GM19035 (cell line): ENCODE data around the gene GADD45G.

Source experiments
- ATAC-seq: cut with Tn5 transposase; IDR thresholded peaks from one replicate; pipeline ENCODE4 v1.9.1; 2021; ENCODE audit not compliant: unreplicated experiment

GADD45G gene

DNA sequence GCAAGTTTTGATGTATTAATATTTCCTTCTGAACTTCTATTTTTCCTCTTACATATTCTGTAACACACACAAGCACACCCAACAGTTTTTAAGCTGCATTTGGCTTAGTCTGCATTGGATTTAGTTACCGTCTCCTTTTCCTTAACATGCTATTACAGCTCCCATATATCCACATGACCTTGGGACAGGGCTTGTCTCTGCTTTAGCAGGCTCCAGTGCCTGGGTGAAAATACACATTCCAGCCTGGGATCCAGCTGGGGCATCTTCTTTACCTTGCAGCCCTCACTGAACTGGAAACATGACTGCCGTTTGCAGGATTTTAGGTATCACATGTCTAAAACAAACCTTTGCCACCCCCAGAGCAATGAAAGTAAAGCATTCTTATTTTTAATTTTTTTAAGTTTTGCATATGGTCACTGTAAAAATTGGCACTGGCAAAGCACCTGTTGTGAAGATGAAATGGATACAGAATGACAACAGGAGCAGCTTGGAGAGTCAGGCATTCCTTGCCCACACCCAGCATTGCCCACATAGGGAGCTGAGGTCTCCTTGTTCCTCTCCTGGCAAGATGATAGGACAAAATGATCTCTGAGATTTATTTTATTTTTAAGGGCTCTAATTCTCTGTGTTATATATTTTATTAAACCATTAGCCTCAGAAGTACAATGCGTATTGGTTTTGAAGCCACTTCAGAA lies 4.0 kb downstream of the GADD45G start:
- ATAC-seq, result no peak

DNA sequence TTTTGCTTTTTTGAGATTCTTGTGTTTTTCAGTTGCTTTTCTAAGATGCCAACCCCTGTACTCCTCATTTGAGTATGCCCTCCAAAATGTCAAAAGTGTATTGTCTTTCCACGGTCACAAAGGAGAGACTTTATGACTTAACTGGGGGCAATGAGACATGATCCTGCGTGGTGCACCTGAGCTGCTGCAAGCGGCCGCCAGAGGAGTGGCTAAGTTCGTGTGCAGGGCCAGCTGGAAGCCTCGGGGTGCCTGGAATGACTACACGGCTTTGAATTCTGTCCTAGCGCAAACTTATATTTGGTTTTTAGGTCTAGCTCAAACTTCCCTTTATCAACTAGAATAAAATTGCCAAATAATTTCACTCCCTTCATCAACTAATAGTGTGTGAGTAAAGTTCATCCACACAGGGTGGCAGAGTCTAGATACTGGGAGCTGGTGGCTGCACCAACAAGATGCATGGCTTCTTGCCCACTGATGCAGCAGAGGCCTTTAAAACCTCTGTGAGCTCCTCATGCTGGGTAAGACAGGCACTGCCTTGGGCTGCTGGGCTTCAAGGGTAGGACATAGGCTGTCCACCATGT lies 4.7 kb downstream of the GADD45G start:
- no peak for ATAC-seq

DNA sequence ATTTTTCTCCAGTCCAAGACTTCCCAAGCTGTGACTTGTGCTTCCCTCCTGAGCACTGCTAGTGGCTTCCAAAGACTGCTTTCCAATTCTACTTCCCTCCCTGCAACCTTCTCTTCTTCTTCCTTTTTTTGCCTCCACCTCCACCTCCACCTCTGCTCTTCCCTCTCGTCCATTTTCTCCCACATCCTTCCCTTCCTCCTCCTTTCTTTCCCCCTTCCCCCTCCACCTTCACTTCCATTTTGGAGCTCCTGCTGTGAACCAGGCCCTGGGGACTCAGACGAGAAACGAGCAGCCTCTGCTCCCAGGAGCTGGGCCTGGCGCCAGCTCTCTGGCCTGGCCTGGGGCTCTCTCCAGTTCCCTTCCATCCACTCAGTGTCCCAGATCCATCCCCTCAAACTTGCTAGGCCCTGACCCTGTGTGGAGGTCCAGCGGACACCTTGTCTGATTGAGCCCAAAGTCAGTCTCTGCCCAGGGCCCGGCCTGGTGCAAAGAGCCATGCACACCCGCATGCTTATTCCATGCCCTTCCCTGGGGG lies 5.6 kb downstream of the GADD45G start:
- no peak for ATAC-seq

DNA sequence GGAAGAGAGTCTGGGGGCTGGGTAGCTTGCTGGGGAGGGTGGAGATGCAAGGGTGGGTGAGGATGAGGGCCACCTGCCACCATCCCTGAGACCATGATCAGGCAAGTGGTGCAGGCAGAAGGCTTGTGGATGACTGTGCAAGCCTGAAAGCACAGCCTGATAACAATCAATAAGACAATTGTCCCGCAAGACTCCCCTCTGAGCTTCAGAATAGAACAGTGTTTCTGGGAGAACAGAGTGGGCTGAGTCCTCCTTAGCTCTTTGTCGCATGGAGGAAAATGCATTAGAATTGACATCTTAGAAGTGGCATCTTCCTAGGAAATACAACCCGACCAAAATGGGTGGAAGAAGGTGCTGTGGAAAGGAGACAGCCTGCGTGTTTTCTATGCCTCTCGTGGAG lies 6.6 kb downstream of the GADD45G start:
- ATAC-seq, result no peak

DNA sequence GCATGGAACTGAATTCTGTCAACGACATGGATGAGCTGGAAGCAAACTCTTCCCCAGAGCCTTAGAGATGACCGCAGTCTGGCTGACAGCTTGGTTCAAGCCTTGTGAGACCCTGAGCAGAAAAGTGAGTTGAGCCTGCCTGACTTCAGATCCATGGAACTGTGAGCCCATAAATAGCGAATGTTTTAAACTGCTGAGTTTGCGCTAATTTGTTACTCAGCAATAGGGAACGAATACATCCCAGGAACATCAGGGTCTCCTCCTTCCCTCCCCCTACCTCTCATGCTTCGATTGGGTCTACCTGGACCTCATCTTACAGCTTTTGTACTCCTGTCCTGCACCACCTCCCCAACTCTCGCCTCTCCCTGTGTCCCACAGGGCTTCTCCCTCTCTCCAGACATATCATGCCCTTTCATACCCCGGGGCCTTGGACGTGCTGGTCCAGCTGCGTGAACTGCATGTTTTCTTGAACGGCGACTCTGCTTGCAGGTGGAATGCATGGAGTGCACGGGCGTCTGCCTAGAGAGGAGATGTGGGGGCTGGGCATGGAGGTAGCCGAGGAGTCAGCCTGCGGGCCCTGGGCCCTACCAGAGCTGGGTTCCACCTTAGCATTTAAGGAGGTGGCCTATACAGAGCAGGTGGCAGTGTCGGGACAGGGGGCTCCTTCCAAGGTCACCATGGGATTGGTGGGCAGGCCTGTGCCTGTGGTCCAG lies 7.9 kb downstream of the GADD45G start:
- ATAC-seq, result no peak

DNA sequence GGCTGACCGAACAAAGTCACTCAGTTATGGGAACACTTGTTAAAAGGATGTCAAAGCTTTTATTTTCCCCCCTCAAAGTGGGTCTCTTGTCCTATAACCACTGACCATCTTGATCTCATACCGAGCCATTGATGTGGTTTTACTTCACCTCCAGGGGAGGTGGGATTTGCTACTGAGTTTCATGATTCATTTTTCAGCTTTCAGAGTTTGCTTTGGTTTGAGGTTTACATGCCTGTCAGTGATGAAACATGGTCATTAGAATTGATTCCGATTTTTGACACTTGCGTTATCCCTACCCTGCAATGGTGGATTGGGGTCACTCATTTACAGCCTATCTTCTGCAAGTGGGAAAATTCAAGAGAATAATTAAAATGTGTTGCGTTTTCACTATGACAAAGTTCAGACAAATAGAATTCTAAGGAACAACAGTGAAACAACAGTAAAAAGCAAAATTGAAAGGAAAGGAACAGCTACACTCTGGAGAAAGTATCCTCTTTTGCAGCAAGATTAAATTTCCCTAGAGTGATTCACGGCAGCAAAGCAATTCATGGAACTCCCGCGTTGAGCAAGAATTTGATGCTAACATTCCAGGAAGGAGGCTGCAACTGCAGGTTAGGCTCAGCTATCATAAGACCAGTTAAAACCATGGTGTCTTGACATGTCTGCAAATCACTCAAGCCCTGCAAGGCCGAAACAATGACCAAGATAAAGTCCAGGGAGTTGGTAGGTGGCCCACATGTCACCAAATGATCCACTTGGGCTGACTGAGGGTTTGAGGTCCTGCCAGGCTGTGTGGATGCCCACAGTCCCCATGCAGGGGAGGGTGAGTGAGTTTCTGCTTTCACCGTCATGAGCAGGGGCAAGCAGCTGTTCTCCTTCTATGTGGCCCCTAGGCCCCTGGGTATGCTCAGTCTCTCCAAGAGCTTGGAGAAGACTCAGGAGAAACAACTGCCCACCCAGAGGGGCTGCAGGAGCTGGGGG lies 9.4 kb downstream of the GADD45G start:
- ATAC-seq, result no peak

DNA sequence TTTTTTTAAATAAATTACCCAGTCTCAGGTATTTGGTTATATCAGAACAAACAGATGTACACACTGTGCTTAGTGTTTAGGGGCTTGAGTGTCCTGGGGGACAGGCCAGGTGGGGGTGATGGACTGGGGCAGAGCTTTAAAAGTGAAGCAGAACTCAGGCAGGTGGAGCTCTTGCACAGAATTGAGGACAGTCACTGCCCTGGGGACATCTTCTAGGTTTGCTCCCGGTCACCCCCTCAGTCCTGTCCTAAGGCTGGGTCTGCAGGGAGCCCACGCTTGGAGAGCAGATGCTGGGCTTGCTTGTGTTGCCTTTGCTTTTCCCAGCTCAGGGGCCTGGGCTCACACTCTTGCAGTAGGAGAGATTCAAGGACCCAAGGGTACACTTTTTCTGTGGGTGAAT lies 10.8 kb downstream of the GADD45G start:
- ATAC-seq, result no peak

DNA sequence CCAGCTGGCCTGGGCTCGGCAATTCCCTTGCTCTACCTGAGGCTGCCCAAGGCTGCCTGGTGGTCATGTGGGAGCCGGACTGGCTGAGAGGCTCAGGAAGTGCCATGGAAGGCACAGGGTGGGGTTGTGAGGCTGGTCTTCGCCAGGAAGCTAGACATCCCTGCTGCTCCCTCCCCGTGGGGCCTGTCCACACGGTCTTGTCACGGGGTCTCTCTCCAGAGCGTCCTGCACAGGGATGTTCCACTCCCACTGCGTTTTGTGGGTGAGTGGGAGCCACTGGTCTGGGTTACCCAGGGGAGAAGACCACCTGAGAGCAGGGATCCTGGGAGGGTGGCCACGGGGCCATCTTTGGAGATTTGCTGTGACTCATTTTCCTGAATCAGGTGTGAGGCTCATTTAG lies 11.6 kb downstream of the GADD45G start:
- ATAC-seq, result no peak

DNA sequence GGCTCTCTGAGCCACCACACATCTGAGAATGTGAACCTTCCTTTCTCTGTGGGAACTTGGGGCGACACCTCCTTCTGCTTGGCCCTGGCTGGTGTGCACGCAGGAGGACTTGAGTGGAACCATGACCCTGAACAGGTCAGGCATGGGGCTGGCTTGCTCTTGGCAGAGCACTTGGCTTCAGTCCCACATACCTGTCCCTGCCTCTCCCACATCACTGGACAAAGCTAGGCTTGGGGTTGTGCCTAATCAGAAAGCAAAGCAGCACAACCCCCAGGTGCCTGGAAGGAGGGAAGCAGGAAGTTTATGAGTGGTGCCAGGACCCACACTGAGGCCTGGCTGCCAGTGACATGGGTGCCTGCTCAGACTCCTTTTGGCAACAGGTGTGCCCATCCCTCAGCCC lies 13.2 kb downstream of the GADD45G start:
- ATAC-seq, result no peak

DNA sequence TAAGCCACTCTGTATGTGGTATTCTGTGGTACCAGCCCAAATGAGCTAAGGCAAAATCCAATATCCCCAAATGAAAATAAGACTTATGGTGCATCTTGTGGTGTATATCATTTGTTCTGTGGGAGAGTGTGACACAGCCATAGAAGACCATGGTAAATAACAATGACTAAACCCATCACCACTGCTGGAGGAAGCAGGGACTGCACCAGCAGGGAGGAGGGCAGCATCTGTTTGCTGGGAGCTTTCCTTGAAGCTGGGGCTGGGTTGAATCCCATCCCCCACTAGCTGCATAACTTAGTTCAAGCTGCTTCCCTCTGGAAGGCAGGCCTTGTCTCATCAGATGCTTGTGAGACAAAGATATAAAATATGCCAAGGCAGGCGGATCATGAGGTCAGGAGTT lies 14.2 kb downstream of the GADD45G start:
- ATAC-seq, result no peak

DNA sequence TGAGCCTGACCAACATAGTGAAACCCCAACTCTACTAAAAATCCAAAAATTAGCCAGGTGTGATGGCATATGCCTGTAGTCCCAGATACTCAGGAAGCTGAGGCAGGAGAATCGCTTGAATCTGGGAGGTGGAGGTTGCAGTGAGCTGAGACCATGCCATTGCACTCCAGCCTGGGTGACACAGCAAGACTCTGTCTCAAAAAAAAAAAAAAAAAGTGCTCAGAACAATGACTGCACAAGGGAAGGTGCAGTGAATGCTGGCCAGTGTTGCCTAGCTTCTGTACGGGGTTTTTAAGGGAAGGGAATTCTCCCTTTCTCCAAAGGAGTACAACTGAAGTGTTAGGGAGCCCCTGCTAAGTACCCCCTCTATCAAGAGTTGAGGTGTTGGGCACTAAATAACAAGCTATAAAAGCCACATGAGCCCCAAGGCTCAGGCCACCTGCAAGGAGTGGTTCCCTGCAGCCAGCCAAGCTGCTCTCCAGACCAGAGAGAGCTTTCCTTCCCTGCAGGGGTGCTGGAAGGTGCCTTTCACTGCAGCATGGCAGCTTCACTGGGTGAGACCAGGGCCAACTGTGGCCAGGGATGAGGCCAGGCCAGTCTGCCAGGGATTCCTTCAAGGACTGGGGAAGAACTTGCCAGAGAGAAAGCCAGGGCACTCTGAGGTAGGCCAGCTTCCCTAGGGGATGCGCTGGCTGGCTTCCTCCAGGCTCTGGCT lies 14.8 kb downstream of the GADD45G start:
- no peak for ATAC-seq

DNA sequence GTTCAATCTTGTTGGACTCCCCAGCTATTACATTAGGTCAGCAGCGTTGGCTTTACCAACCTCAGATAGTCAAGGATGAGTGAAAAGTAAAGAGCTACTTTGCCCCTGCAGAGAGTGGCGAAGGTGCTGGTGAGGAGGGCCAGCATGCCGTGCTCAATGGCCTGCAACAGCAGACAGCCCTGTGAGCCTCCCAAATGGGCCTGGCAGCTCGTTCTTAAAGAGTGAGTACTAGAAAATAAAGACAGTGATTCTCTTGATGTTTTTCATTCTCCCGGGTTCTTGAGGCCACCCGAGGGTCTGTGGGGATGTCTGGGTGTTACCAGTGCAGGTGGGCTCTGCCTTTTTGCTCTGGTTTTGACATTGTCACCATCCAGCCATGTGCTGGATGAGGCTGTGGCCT lies 16.2 kb downstream of the GADD45G start:
- no peak for ATAC-seq

DNA sequence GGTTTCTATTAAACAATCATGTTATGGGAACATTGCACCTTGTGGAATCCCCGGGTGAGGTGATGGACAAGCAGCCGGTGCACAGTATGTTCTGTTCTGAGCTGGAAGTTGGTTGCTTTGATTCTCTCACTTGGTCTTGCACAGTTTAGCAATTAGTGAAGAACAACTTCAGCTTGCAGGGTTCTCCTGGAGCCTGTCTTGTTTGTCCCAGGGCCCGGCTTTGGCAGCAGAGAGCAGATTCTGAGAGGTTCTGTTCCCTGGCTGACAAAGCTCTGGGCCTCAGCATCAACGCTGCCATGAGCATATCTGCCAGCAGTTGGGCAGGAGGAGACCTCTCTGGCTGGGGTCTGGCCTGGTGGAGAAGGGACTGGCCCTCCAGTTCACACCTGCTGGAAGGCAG lies 16.9 kb downstream of the GADD45G start:
- ATAC-seq, result no peak

DNA sequence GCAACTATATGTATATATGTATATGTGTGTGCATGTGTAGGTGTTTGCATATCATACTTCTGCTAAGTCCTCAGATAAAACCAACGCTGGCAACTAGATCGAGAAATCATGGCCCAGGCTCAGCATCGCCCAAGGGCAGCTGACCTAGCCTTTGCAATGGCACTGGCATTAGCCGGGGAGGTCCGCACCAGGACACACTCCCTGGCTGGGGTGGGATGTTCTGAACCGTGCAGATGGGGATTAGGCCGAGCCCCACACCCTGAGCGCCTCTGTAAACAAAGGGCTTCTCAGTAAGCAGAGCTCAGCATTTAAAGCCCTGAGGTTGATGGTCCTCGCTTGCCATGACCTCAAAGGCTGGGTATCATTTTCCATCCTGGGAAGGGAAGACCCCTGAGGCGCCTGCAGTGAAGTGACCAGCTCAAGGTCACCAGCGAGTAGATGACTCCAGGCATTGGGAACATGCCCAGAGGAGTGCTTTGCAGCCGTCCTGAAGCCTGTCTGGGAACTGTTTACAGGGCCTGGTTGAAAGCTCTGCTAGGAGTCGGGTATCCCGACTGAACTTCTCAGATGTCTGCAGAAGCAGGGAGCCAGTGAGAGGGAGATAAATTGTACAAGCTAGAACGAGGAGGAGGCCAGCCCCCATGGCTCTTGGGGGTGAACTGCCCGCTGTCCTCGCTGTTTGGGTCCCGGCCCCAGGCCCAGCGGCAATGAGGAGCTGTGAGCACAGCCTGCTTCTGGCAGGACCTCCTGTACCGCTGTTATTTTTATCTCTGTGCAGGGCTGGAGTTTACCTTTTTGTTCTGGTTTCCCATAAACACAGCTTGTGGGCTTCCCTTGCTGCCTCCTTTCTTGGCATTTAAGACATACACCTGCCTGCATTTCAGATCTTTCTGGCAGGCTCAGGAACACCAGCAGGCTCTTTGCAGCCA lies 18.4 kb downstream of the GADD45G start:
- no peak for ATAC-seq

DNA sequence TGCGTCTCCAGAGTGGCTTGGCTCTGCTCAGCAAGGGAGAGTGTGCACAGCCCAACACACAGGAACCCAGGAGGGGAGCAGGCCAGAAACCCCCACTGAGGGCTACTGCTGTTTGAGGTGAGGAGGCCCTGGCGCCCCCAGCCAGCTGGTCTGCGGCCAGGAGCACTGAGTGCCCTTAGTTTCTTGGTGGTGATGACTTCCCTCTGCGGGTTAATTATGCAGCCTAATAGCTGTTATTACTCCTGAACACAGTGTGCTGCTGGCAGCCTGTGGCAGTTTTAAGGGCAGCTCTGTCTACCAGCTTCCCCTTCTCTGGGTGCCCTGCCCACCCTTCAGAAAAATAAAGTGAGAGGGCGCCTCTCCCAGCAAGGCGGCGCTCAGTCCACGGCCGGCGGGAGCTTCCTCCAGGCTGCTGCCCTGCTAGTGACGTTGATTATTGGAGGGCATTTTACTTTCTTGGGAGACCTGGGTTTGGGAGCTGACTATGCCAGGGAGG lies 19.2 kb downstream of the GADD45G start:
- ATAC-seq, result no peak

DNA sequence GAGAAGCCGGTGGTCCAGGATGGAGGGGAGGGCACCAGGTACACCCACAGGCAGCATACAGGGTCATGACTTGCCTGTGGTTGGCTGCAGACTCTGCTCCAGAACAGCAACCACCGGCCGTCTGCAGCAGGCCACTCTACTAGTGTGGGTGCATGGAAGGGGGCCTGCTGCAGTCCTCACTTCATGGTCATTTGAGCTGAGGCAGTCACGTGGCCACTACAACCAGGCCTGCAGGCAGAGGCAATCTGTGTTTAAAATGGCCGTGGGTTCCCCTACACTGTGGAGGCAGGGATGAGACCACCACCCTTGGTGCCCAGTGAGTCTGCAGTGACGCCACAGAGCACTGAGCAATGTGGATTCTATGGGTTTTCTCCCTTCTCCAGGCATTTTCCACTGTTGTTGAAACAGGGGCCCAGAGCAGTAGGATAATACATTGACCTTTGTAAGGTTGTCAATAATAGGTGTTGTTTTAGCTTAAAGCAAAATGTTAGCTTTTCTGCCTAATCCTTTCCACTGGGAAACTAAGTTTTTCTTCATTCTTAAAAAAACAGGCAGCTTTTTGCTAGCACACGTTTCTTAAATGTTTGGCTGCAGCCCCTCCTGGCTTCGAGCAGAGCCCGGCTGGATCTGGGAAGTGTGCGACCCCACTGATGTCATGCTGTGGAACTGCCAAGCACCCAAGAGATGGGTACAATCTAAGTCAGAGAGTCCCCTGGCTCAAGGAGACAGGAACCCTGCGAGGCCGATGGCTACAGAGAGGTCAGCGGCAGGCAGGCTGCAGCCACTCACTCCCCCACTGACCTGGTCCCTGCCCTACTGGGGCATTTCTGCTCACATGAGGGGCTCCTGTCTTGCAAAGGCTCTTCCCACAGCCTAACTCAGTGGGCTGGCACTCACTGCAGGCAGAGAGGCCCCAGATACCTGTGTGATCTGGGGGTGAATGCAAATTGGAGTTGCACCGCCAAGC lies 21.2 kb downstream of the GADD45G start:
- ATAC-seq, result no peak

DNA sequence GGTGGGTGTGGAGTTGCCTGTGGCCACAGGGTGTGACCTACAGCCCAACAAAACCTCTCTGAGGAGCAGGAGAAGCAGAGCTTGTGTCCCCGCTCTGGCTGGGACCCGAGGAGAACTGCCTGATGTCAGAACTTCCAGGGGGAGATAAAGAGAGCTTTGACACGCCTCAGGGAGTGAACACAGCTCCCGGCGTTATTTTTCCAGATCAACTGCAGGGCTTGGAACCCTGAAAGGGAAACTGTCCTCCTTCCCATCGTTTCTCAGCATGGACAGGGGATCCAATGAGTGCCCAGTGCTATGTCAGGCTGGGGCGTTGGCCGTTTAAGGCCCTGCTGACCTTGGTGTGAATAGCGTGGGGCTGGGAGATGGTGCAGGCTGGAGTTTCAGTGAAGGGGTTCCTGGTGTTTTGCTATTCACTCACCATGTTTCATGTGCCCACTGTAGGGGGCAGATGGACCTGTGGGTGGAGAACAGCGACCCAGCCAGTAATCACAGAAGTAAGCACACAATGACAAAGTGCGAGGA lies 22.0 kb downstream of the GADD45G start:
- ATAC-seq, result no peak

DNA sequence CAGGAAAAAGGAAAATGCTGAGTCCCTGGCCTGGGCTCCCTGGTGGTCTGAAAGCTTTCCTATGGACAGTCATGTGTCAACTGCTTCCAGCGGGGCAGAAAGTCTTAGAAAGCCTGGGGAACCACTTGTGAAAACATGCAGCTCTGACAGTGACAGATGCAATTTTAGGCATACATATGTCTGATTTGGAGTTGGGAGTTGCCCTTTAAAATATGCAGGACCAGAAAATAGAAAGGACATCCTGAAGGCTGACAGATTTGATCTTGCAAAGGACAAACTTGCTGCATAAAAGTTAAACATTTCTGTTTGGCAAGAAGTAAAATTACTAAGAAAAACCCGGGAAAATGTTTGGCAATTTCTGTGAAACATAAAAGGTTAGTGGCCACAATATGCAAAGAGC lies 23.8 kb downstream of the GADD45G start:
- no peak for ATAC-seq
